ENCODE results near the gene CCDC33. TPM values are rescaled to one million over a fixed set of nuclear protein-coding genes. Genes with fewer than 3 reads are reported as not detected.

The CCDC33 gene
- total RNA-seq, 1 donor from 2014 or later, result not detected

GRCh38 chr15:74320352-74321247 lies 84.5 kb downstream of the CCDC33 start:
- no peak for DNase-seq (ENCODE audit: extremely low spot score, unreplicated experiment)
- Mint-ChIP-seq H3K4me1 (ENCODE audit: unreplicated experiment) (peaks cover 48% of the 10 kb centered on the region), H3K27ac (ENCODE audit: unreplicated experiment) (peak overlapping the region; percentile 99), H3K9me3 (ENCODE audit: unreplicated experiment) (no peaks in the 10 kb centered on the region), H3K36me3 (ENCODE audit: unreplicated experiment) (no peaks in the 10 kb centered on the region), H3K4me3 (ENCODE audit: unreplicated experiment) (no peak overlapping the region), H3K27me3 (ENCODE audit: unreplicated experiment) (no peaks in the 10 kb centered on the region)
- peak; percentile 68 for TF ChIP-seq CTCF (IDR thresholded peaks at IDR 0.05)

GRCh38 chr15:74322558-74323180 lies 86.5 kb downstream of the CCDC33 start:
- TF ChIP-seq CTCF (IDR thresholded peaks at IDR 0.05), result peak; percentile 95
- H3K4me3 Mint-ChIP-seq (ENCODE audit: unreplicated experiment), result no peak overlapping the region
- no peaks in the 10 kb centered on the region for H3K36me3 Mint-ChIP-seq (ENCODE audit: unreplicated experiment)
- no peak overlapping the region for H3K27ac Mint-ChIP-seq (ENCODE audit: unreplicated experiment)
- no peaks in the 10 kb centered on the region for H3K27me3 Mint-ChIP-seq (ENCODE audit: unreplicated experiment)
- peak; percentile 89 for DNase-seq (ENCODE audit: extremely low spot score, unreplicated experiment)
- H3K9me3 Mint-ChIP-seq (ENCODE audit: unreplicated experiment), result no peaks in the 10 kb centered on the region
- H3K4me1 Mint-ChIP-seq (ENCODE audit: unreplicated experiment), result peaks cover 33% of the 10 kb centered on the region

GRCh38 chr15:74324714-74325113 lies 88.6 kb downstream of the CCDC33 start:
- H3K27ac Mint-ChIP-seq (ENCODE audit: unreplicated experiment), result no peak overlapping the region
- no peak for TF ChIP-seq CTCF (IDR thresholded peaks at IDR 0.05)
- H3K4me3 Mint-ChIP-seq (ENCODE audit: unreplicated experiment), result no peak overlapping the region
- H3K4me1 Mint-ChIP-seq (ENCODE audit: unreplicated experiment), result peaks cover 17% of the 10 kb centered on the region
- no peaks in the 10 kb centered on the region for H3K9me3 Mint-ChIP-seq (ENCODE audit: unreplicated experiment)
- H3K36me3 Mint-ChIP-seq (ENCODE audit: unreplicated experiment), result no peaks in the 10 kb centered on the region
- no peak for DNase-seq (ENCODE audit: extremely low spot score, unreplicated experiment)
- no peaks in the 10 kb centered on the region for H3K27me3 Mint-ChIP-seq (ENCODE audit: unreplicated experiment)

- H3K27me3 Mint-ChIP-seq (ENCODE audit: unreplicated experiment), result peaks cover 3% of the 10 kb centered on the region
- DNase-seq (ENCODE audit: extremely low spot score, unreplicated experiment), result no peak
- no peaks in the 10 kb centered on the region for H3K9me3 Mint-ChIP-seq (ENCODE audit: unreplicated experiment)
- H3K27ac Mint-ChIP-seq (ENCODE audit: unreplicated experiment), result no peak overlapping the region
- H3K4me3 Mint-ChIP-seq (ENCODE audit: unreplicated experiment), result no peak overlapping the region
- H3K36me3 Mint-ChIP-seq (ENCODE audit: unreplicated experiment), result no peaks in the 10 kb centered on the region
- H3K4me1 Mint-ChIP-seq (ENCODE audit: unreplicated experiment), result peaks cover 11% of the 10 kb centered on the region
- TF ChIP-seq CTCF (IDR thresholded peaks at IDR 0.05), result no peak
Observed at GRCh38 chr15:74326746-74327145, 90.6 kb downstream of the CCDC33 start.

GRCh38 chr15:74327756-74328155 lies 91.6 kb downstream of the CCDC33 start:
- no peaks in the 10 kb centered on the region for H3K36me3 Mint-ChIP-seq (ENCODE audit: unreplicated experiment)
- H3K9me3 Mint-ChIP-seq (ENCODE audit: unreplicated experiment), result no peaks in the 10 kb centered on the region
- peaks cover 11% of the 10 kb centered on the region for H3K4me1 Mint-ChIP-seq (ENCODE audit: unreplicated experiment)
- peaks cover 3% of the 10 kb centered on the region for H3K27me3 Mint-ChIP-seq (ENCODE audit: unreplicated experiment)
- no peak for DNase-seq (ENCODE audit: extremely low spot score, unreplicated experiment)
- no peak for TF ChIP-seq CTCF (IDR thresholded peaks at IDR 0.05)
- H3K27ac Mint-ChIP-seq (ENCODE audit: unreplicated experiment), result no peak overlapping the region
- H3K4me3 Mint-ChIP-seq (ENCODE audit: unreplicated experiment), result no peak overlapping the region

All from osteocyte (in vitro differentiated cells).